H1 (cell line): ENCODE data around the gene GPR137. TPM values are rescaled to one million over a fixed set of nuclear protein-coding genes. Genes with fewer than 3 reads are reported as not detected.
"Not testable (repeated sequence)": the region's sequence is repeated elsewhere in the genome, so short reads cannot be mapped to it uniquely, and the experiment has no call there.

Experiments
- CTCF ChIA-PET: fragments of 300-600 bp; sonication (Branson Sonifier 250); formaldehyde crosslinking; loops from one replicate; lab custom pipeline; 2021; ENCODE audit not compliant: partially characterized antibody; lab: Charles Lee
- POLR2A ChIA-PET: fragments of 300-600 bp; sonication (Branson Sonifier 250); formaldehyde crosslinking; loops from one replicate; lab custom pipeline; 2021; ENCODE audit warnings: inconsistent platforms; ENCODE audit not compliant: partially characterized antibody; lab: Charles Lee
- DNase-seq, 2 experiments: peaks; one replicate each; pipeline versions ENCODE4 v3.0.0 to v3.0.0-alpha.2; 2010 to 2022; ENCODE audit warnings: low spot score in 2 of 2, low read depth in 1 of 2, mixed read lengths in 1 of 2
- FAIRE-seq: peaks from 2 replicates; lab custom pipeline; 2011; peaks lifted over from hg19 to GRCh38; lab: Jason Lieb, UNC
- H2AFZ ChIP-seq: 2 replicates; pipeline ENCODE4 v1.8.1; 2012; ENCODE audit warnings: low read length, inconsistent platforms
- H2AK5ac ChIP-seq: 2 replicates; pipeline ENCODE4 v1.6.1; 2013; ENCODE audit warnings: low read depth, low read length
- H2BK120ac ChIP-seq: replicated peaks from 2 replicates; pipeline ENCODE3; 2013; ENCODE audit warnings: low read depth, low read length, inconsistent platforms
- H2BK12ac ChIP-seq: 2 replicates; pipeline ENCODE4 v1.6.1; 2013; ENCODE audit warnings: low read depth, low read length
- H2BK15ac ChIP-seq: 2 replicates; pipeline ENCODE4 v1.6.1; 2013; ENCODE audit warnings: low read length
- H2BK20ac ChIP-seq: 2 replicates; pipeline ENCODE4 v1.6.1; 2013; ENCODE audit warnings: low read length
- H2BK5ac ChIP-seq: 2 replicates; pipeline ENCODE4 v1.6.1; 2013; ENCODE audit warnings: low read depth, low read length
- H3K14ac ChIP-seq: 2 replicates; pipeline ENCODE4 v1.6.1; 2013; ENCODE audit warnings: inconsistent platforms; ENCODE audit not compliant: insufficient read length
- H3K18ac ChIP-seq: 2 replicates; pipeline ENCODE4 v1.6.1; 2013; ENCODE audit warnings: low read length; ENCODE audit errors: extremely low read depth
- H3K23ac ChIP-seq: 2 replicates; pipeline ENCODE4 v1.6.1; 2013; ENCODE audit warnings: inconsistent platforms; ENCODE audit not compliant: insufficient read length
- H3K23me2 ChIP-seq: 2 replicates; pipeline ENCODE4 v1.6.1; 2013; ENCODE audit warnings: low read depth, low read length
- H3K27ac ChIP-seq: 2 replicates; pipeline ENCODE4 v1.6.1; 2011; ENCODE audit warnings: low read depth, low read length, inconsistent platforms
- H3K27me3 ChIP-seq, 4 experiments: replicated peaks in 1 of 4; 1 replicate in 1 of 4; 2 replicates in 3 of 4; pipeline versions ENCODE4 v1.6.1 to v1.8.1; 2011 to 2013; ENCODE audit warnings: low read length in 3 of 4, mild to moderate bottlenecking in 3 of 4, inconsistent platforms in 2 of 4, mixed read lengths in 2 of 4, moderate library complexity in 1 of 4; ENCODE audit not compliant: control insufficient read depth in 3 of 4, insufficient read depth in 3 of 4; ENCODE audit errors: extremely low read depth in 1 of 4
- H3K36me3 ChIP-seq, 4 experiments: 2 replicates each; pipeline versions ENCODE4 v1.6.1 to v1.8.1; 2011 to 2013; ENCODE audit warnings: mild to moderate bottlenecking in 4 of 4, low read length in 3 of 4, moderate library complexity in 2 of 4, control low read depth in 1 of 4, inconsistent platforms in 1 of 4; ENCODE audit not compliant: insufficient read depth in 4 of 4, control insufficient read depth in 2 of 4
- H3K4ac ChIP-seq: replicated peaks from 2 replicates; pipeline ENCODE3; 2013; ENCODE audit warnings: low read length, low read depth, mixed read lengths, inconsistent platforms; ENCODE audit not compliant: insufficient read length
- H3K4me1 ChIP-seq, 4 experiments: replicated peaks in 1 of 4; 1 replicate in 1 of 4; 2 replicates in 3 of 4; pipeline versions ENCODE4 v1.6.1 to v1.8.1; 2011 to 2013; ENCODE audit warnings: low read length in 3 of 4, inconsistent platforms in 2 of 4, mixed read lengths in 1 of 4; ENCODE audit not compliant: insufficient read depth in 4 of 4, control insufficient read depth in 3 of 4
- H3K4me2 ChIP-seq, 2 experiments: 2 replicates each; pipeline versions ENCODE4 v1.6.1 to v1.8.1; 2011 to 2013; ENCODE audit warnings: low read depth in 2 of 2, low read length in 2 of 2, control low read depth in 1 of 2, inconsistent platforms in 1 of 2, mild to moderate bottlenecking in 1 of 2; ENCODE audit not compliant: insufficient read depth in 1 of 2
- H3K4me3 ChIP-seq, 4 experiments: fragments of 200-600, 300-600 bp in 1 of 4; sonication (generic), shearing (Covaris generic), sonication (Bioruptor Twin) in 1 of 4; 2 replicates each; pipeline versions ENCODE4 v1.5.1 to v1.8.1; 2011 to 2016; ENCODE audit warnings: low read length in 4 of 4, low read depth in 3 of 4, control low read depth in 2 of 4, inconsistent platforms in 2 of 4, mild to moderate bottlenecking in 2 of 4, mixed read lengths in 1 of 4, moderate library complexity in 1 of 4; ENCODE audit not compliant: insufficient read depth in 2 of 4; ENCODE audit errors: extremely low read depth in 1 of 4
- H3K56ac ChIP-seq: replicated peaks from 2 replicates; pipeline ENCODE3; 2013; ENCODE audit warnings: low read depth, mild to moderate bottlenecking, mixed read lengths, low read length, inconsistent platforms; ENCODE audit not compliant: insufficient read length
- H3K79me1 ChIP-seq: 2 replicates; pipeline ENCODE4 v1.6.1; 2013; ENCODE audit warnings: low read depth, low read length, control low read depth
- H3K79me2 ChIP-seq, 2 experiments: 2 replicates each; pipeline versions ENCODE4 v1.6.1 to v1.8.1; 2012 to 2013; ENCODE audit warnings: low read length in 2 of 2, mild to moderate bottlenecking in 2 of 2, inconsistent platforms in 1 of 2; ENCODE audit not compliant: insufficient read depth in 2 of 2, control insufficient read depth in 1 of 2
- H3K9ac ChIP-seq, 4 experiments: replicated peaks in 1 of 4; 1 replicate in 1 of 4; 2 replicates in 3 of 4; pipeline versions ENCODE4 v1.6.1 to v1.8.1; 2011 to 2013; ENCODE audit warnings: low read depth in 3 of 4, low read length in 3 of 4, control low read depth in 2 of 4, mild to moderate bottlenecking in 2 of 4, moderate library complexity in 2 of 4, inconsistent platforms in 1 of 4; ENCODE audit errors: extremely low read depth in 1 of 4
- H3K9me3 ChIP-seq, 2 experiments: 2 replicates each; pipeline versions ENCODE4 v1.6.1 to v1.8.1; 2012 to 2013; ENCODE audit warnings: mild to moderate bottlenecking in 2 of 2, moderate library complexity in 2 of 2, control low read depth in 1 of 2, inconsistent platforms in 1 of 2, low read depth in 1 of 2, low read length in 1 of 2, mixed read lengths in 1 of 2; ENCODE audit not compliant: insufficient read depth in 2 of 2
- H4K20me1 ChIP-seq, 2 experiments: replicated peaks in 1 of 2; 2 replicates each; pipeline versions ENCODE3 to v1.8.1; 2011 to 2013; ENCODE audit warnings: inconsistent platforms in 2 of 2, low read length in 2 of 2, mild to moderate bottlenecking in 1 of 2; ENCODE audit not compliant: insufficient read depth in 2 of 2, control insufficient read depth in 1 of 2
- H4K5ac ChIP-seq: 2 replicates; pipeline ENCODE4 v1.6.1; 2013; ENCODE audit warnings: low read length, low read depth, mixed read lengths, inconsistent platforms; ENCODE audit not compliant: insufficient read length
- H4K8ac ChIP-seq: 2 replicates; pipeline ENCODE4 v1.8.0; 2013; ENCODE audit warnings: mild to moderate bottlenecking, moderate library complexity, low read length, inconsistent platforms; ENCODE audit not compliant: insufficient read depth; ENCODE audit errors: extremely low read depth
- H4K91ac ChIP-seq: replicated peaks from 2 replicates; pipeline ENCODE3; 2013; ENCODE audit warnings: low read length, mixed read lengths, inconsistent platforms; ENCODE audit not compliant: insufficient read length
- ASH2L ChIP-seq: fragments of 200-600, 300-600 bp; sonication (generic); IDR thresholded peaks from one replicate; pipeline ENCODE4 v1.7.1; 2017; ENCODE audit warnings: low read length
- BRCA1 ChIP-seq: IDR thresholded peaks from 2 replicates; pipeline ENCODE4 v1.6.1; 2012; ENCODE audit warnings: low read depth, low read length, improper control_type of control experiment
- JUND ChIP-seq: IDR thresholded peaks from 2 replicates; pipeline ENCODE4 v1.6.1; 2011; ENCODE audit warnings: mild to moderate bottlenecking, improper control_type of control experiment, low read length
- KDM4A ChIP-seq: IDR thresholded peaks from one replicate; pipeline ENCODE4 v1.7.1; 2012; ENCODE audit warnings: low read depth, mild to moderate bottlenecking, moderate library complexity, low read length, inconsistent platforms; ENCODE audit not compliant: severe bottlenecking
- SRF ChIP-seq: IDR thresholded peaks from 2 replicates; pipeline ENCODE4 v1.6.1; 2011; ENCODE audit warnings: mild to moderate bottlenecking, low read depth, low read length, moderate library complexity
- SUZ12 ChIP-seq: fragments of 200-600 bp; sonication (generic); IDR thresholded peaks from 2 replicates; pipeline ENCODE4 v1.6.1; 2012; ENCODE audit warnings: mild to moderate bottlenecking, inconsistent platforms, low read length, moderate library complexity, mixed read lengths
- whole genome bisulfite sequencing, 2 experiments: shearing (Covaris generic) in 1 of 2; methylation state at CpG; one replicate each; pipeline versions ENCODE4 v1.1.6 to v1.1.7; 2013 to 2015; ENCODE audit warnings: low lambda C conversion rate in 2 of 2, mixed read lengths in 2 of 2, inconsistent platforms in 1 of 2, low coverage in 1 of 2, missing lambda C conversion rate in 1 of 2; ENCODE audit not compliant: insufficient replicate concordance in 2 of 2, insufficient coverage in 1 of 2, insufficient read length in 1 of 2; ENCODE audit errors: extremely low coverage in 1 of 2, missing lambda C conversion rate in 1 of 2; 5-methylcytosine and 5-hydroxymethylcytosine counted together
- polyA plus RNA-seq, 7 experiments: library from polyadenylated mRNA; depleted of rRNA in 3 of 7; stranded (reverse) in 5 of 7; unstranded in 2 of 7; fragments of >200 nt in 5 of 7; fragments of 200-250 nt in 2 of 7; gene quantifications; 1 replicate in 5 of 7; 2 replicates in 1 of 7; 4 replicates in 1 of 7; pipeline versions ENCODE4 v1.2.1 to v1.2.3, GENCODE V29; 2011 to 2013; ENCODE audit warnings: missing spikeins in 2 of 7, mixed read lengths in 2 of 7
- total RNA-seq: library from RNA; stranded (reverse); fragmentation: NEBNext Ultra II Directional; extraction: Animal tissue kit (Norgen Biotek cat#: 25700); gene quantifications from 2 replicates; pipeline ENCODE4 v1.2.1, GENCODE V29; 2021

The GPR137 gene
- total and polyA plus RNA-seq, 2 of the 8 experiments (the other 6 are each of a cell fraction or from before 2014, with no cell fraction given), result 36.2 to 37.8 TPM

DNA sequence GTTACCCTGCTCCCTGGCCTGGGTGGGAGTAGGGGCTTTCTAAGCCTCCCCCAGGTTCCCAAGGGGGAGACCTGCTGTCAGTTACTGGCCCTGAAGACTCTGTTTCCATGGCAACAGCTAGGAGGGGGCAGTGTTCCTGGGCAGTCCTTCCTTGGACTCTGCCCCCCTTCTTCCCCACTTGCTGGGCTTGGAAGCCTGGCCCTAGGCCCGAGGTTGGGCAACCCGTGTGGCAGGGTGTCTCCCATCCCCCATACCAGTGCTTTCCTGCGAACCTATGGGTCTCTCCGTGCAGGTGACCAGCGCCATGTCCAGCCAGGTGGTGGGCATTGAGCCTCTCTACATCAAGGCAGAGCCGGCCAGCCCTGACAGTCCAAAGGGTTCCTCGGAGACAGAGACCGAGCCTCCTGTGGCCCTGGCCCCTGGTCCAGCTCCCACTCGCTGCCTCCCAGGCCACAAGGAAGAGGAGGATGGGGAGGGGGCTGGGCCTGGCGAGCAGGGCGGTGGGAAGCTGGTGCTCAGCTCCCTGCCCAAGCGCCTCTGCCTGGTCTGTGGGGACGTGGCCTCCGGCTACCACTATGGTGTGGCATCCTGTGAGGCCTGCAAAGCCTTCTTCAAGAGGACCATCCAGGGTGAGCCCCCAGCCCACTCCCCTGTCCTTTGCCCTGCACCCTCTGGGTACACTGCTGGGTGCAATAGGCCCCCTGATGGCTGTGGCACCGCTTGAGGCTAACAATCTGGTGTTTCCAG lies 21.4 kb downstream of the GPR137 start (continued):
- TF ChIP-seq KDM4A, result no peak
- no peak for TF ChIP-seq BRCA1
- no peak for TF ChIP-seq SUZ12
- no peak for TF ChIP-seq JUND
- TF ChIP-seq SRF, result no peak
- TF ChIP-seq ASH2L, result no peak

DNA sequence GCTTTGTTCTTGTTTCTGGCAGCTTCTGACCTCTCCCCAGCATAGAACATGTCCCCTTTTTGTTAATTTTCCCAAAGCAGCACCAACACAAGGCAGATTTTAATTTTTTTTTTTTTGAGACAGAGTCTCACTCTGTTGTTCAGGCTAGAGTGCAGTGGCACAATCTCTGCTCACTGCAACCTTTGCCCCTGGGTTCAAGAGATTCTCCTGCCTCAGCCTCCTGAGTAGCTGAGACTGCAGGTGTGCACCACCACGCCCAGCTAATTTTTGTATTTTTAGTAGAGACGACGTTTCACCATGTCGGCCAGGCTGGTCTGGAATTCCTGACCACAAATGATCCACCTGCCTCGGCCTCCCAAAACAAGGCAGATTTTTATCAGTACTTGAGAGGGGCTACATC lies 22.1 kb downstream of the GPR137 start:
- not testable (repeated sequence) for H3K27ac ChIP-seq, H3K23me2 ChIP-seq, H3K9ac ChIP-seq, H4K8ac ChIP-seq, H3K18ac ChIP-seq, H2AFZ ChIP-seq, H2BK20ac ChIP-seq, H3K36me3 ChIP-seq, H4K91ac ChIP-seq, H3K4me2 ChIP-seq, H3K4me3 ChIP-seq, H2BK12ac ChIP-seq, H3K23ac ChIP-seq, H4K20me1 ChIP-seq, H3K14ac ChIP-seq, H2BK15ac ChIP-seq, H2BK120ac ChIP-seq, H3K4ac ChIP-seq, H2AK5ac ChIP-seq, DNase-seq, H3K9me3 ChIP-seq, H3K27me3 ChIP-seq, H2BK5ac ChIP-seq, FAIRE-seq, H4K5ac ChIP-seq, H3K56ac ChIP-seq
- 98% methylated on average over 5 of the region's 5 CpGs; no CpG with 5 or more reads in 1 of the 2 experiments for whole genome bisulfite sequencing, 2 experiments
- Histone ChIP-seq H3K79me2 (peaks cover 0 to 21% of the 10 kb centered on the region in 2 experiments; a peak in 2 of 4 replicates), H3K79me1 (peaks cover 13% of the 10 kb centered on the region; the same call in 1 of the 2 replicates), H3K4me1 (peaks cover 3 to 14% (median 12%) of the 10 kb centered on the region in 4 experiments; a peak in 6 of 7 replicates)
- CTCF ChIA-PET, result interaction anchor here (0.6 to 20.8 kb wide), 3 partner anchors 15 to 252 kb away, joined by 4 to 614 read pairs (median 4); partner anchors contain the start of gene CCDC88B
- POLR2A ChIA-PET, result interaction anchor here (0.6 to 3.9 kb wide), 3 partner anchors 9 to 62 kb away, joined by 3 to 24 read pairs (median 3); partner anchors contain the start of genes PRDX5 and TRMT112
